Measurements from ENCODE around the gene ALPG.
"Not testable (repeated sequence)": the region's sequence is repeated elsewhere in the genome, so short reads cannot be mapped to it uniquely, and the experiment has no call there.

- not testable (repeated sequence) for TF ChIP-seq POLR2A, CTCF, POLR2AphosphoS5 (IDR thresholded peaks at IDR 0.05)
These were observed 35.8 kb downstream of the ALPG start for GRCh38 chr2:232442431-232442830.

Data from breast epithelium (tissue), 3 donors.